Memory B cell (primary cell): ENCODE data around the gene ANKRD26.
"Not testable (repeated sequence)": the region's sequence is repeated elsewhere in the genome, so short reads cannot be mapped to it uniquely, and the experiment has no call there.

Experiments used
- ATAC-seq: fragments of 150-1000 bp; cut with Tn5 transposase; 2 replicates; pipeline ENCODE4 v1.10.0; 2021; ENCODE audit warnings: low read depth, mild to moderate bottlenecking, moderate library complexity
- DNase-seq, 2 donors: peaks; one replicate each; pipeline ENCODE4 v3.0.0; 2022; ENCODE audit warnings: low spot score in 2 of 2
- H3K27ac Mint-ChIP-seq: one replicate; pipeline ENCODE4 v1.8.0; 2022; ENCODE audit warnings: mild to moderate bottlenecking, moderate library complexity, mixed read lengths
- H3K27me3 Mint-ChIP-seq: one replicate; pipeline ENCODE4 v1.8.0; 2022; ENCODE audit warnings: mixed read lengths
- H3K36me3 Mint-ChIP-seq: one replicate; pipeline ENCODE4 v1.8.0; 2022; ENCODE audit warnings: mild to moderate bottlenecking, mixed read lengths
- H3K4me1 Mint-ChIP-seq: one replicate; pipeline ENCODE4 v1.8.0; 2022; ENCODE audit warnings: mixed read lengths
- H3K4me3 Mint-ChIP-seq: one replicate; pipeline ENCODE4 v1.8.0; 2022; ENCODE audit warnings: mild to moderate bottlenecking, moderate library complexity, mixed read lengths
- H3K9me3 Mint-ChIP-seq: one replicate; pipeline ENCODE4 v1.8.0; 2022; ENCODE audit warnings: mixed read lengths

Gene ANKRD26

GRCh38 chr10:27065084-27065483 lies 35.2 kb downstream of the ANKRD26 start:
- H3K9me3 Mint-ChIP-seq = peaks cover 4% of the 10 kb centered on the region
- no peaks in the 10 kb centered on the region for H3K27me3 Mint-ChIP-seq
- H3K4me3 Mint-ChIP-seq = no peak overlapping the region
- ATAC-seq (no peak), DNase-seq (no peak)
- H3K36me3 Mint-ChIP-seq = peaks cover 34% of the 10 kb centered on the region
- H3K4me1 Mint-ChIP-seq = peaks cover 4% of the 10 kb centered on the region
- no peak overlapping the region for H3K27ac Mint-ChIP-seq

- H3K4me3 Mint-ChIP-seq = no peak overlapping the region
- DNase-seq (no peak), ATAC-seq (no peak)
- no peaks in the 10 kb centered on the region for H3K9me3 Mint-ChIP-seq
- peaks cover 6% of the 10 kb centered on the region for H3K4me1 Mint-ChIP-seq
- H3K27me3 Mint-ChIP-seq = no peaks in the 10 kb centered on the region
- H3K36me3 Mint-ChIP-seq = peaks cover 3% of the 10 kb centered on the region
- H3K27ac Mint-ChIP-seq = no peak overlapping the region
Measured at GRCh38 chr10:27052656-27053055, 47.6 kb downstream of the ANKRD26 start.

- H3K27ac Mint-ChIP-seq, H3K4me3 Mint-ChIP-seq, H3K9me3 Mint-ChIP-seq, H3K27me3 Mint-ChIP-seq, DNase-seq, H3K4me1 Mint-ChIP-seq, ATAC-seq: not testable (repeated sequence)
- H3K36me3 Mint-ChIP-seq = peaks cover 25% of the 10 kb centered on the region
Measured at GRCh38 chr10:27045247-27045646, 55.0 kb downstream of the ANKRD26 start.

- no peak for ATAC-seq
Measured at GRCh38 chr10:27041196-27041595, 59.1 kb downstream of the ANKRD26 start.

GRCh38 chr10:27038168-27038567 lies 62.1 kb downstream of the ANKRD26 start:
- Mint-ChIP-seq H3K36me3 (peaks cover 37% of the 10 kb centered on the region), H3K4me3 (no peak overlapping the region), H3K9me3 (no peaks in the 10 kb centered on the region), H3K4me1 (no peaks in the 10 kb centered on the region), H3K27ac (no peak overlapping the region), H3K27me3 (no peaks in the 10 kb centered on the region)
- DNase-seq (no peak), ATAC-seq (no peak)

More at GRCh38 chr10:27041196-27041595, 59.1 kb downstream of the ANKRD26 start:
- no peaks in the 10 kb centered on the region for H3K4me1 Mint-ChIP-seq
- DNase-seq = no peak
- no peaks in the 10 kb centered on the region for H3K9me3 Mint-ChIP-seq
- no peaks in the 10 kb centered on the region for H3K27me3 Mint-ChIP-seq
- H3K27ac Mint-ChIP-seq = no peak overlapping the region
- no peak overlapping the region for H3K4me3 Mint-ChIP-seq
- peaks cover 33% of the 10 kb centered on the region for H3K36me3 Mint-ChIP-seq

- Mint-ChIP-seq H3K27ac (no peak overlapping the region), H3K4me3 (no peak overlapping the region)
- no peak for ATAC-seq
Measured at GRCh38 chr10:27035163-27035562, 65.1 kb downstream of the ANKRD26 start.

GRCh38 chr10:27030060-27030459 lies 70.2 kb downstream of the ANKRD26 start:
- no peak overlapping the region for H3K4me3 Mint-ChIP-seq
- H3K4me1 Mint-ChIP-seq = no peaks in the 10 kb centered on the region
- no peak for ATAC-seq
- no peaks in the 10 kb centered on the region for H3K27me3 Mint-ChIP-seq
- no peak overlapping the region for H3K27ac Mint-ChIP-seq
- DNase-seq = no peak
- H3K9me3 Mint-ChIP-seq = no peaks in the 10 kb centered on the region
- H3K36me3 Mint-ChIP-seq = peaks cover 21% of the 10 kb centered on the region

More at GRCh38 chr10:27035163-27035562, 65.1 kb downstream of the ANKRD26 start:
- H3K36me3 Mint-ChIP-seq = peaks cover 29% of the 10 kb centered on the region
- no peaks in the 10 kb centered on the region for H3K9me3 Mint-ChIP-seq
- no peaks in the 10 kb centered on the region for H3K27me3 Mint-ChIP-seq
- no peaks in the 10 kb centered on the region for H3K4me1 Mint-ChIP-seq
- DNase-seq = no peak

GRCh38 chr10:27022048-27022447 lies 78.2 kb downstream of the ANKRD26 start:
- Mint-ChIP-seq H3K27me3 (no peaks in the 10 kb centered on the region), H3K9me3 (no peaks in the 10 kb centered on the region), H3K27ac (no peak overlapping the region), H3K36me3 (peaks cover 21% of the 10 kb centered on the region), H3K4me3 (no peak overlapping the region), H3K4me1 (no peaks in the 10 kb centered on the region)
- DNase-seq = no peak
- no peak for ATAC-seq

- no peak overlapping the region for H3K27ac Mint-ChIP-seq
- no peak overlapping the region for H3K4me3 Mint-ChIP-seq
- peaks cover 16% of the 10 kb centered on the region for H3K36me3 Mint-ChIP-seq
- DNase-seq (no peak), ATAC-seq (no peak)
- no peaks in the 10 kb centered on the region for H3K27me3 Mint-ChIP-seq
- no peaks in the 10 kb centered on the region for H3K9me3 Mint-ChIP-seq
- no peaks in the 10 kb centered on the region for H3K4me1 Mint-ChIP-seq
Measured at GRCh38 chr10:27020243-27020642, 80.1 kb downstream of the ANKRD26 start.

GRCh38 chr10:27019827-27020226 lies 80.5 kb downstream of the ANKRD26 start:
- Mint-ChIP-seq H3K9me3 (no peaks in the 10 kb centered on the region), H3K4me1 (no peaks in the 10 kb centered on the region), H3K27me3 (no peaks in the 10 kb centered on the region), H3K36me3 (peaks cover 14% of the 10 kb centered on the region), H3K4me3 (no peak overlapping the region), H3K27ac (no peak overlapping the region)
- ATAC-seq = no peak
- DNase-seq = no peak

GRCh38 chr10:26997610-26998009 lies 102.7 kb downstream of the ANKRD26 start:
- peaks cover 14% of the 10 kb centered on the region for H3K36me3 Mint-ChIP-seq
- no peak for ATAC-seq
- DNase-seq = no peak
- peaks cover 3% of the 10 kb centered on the region for H3K9me3 Mint-ChIP-seq
- no peak overlapping the region for H3K27ac Mint-ChIP-seq
- H3K4me3 Mint-ChIP-seq = no peak overlapping the region
- no peaks in the 10 kb centered on the region for H3K27me3 Mint-ChIP-seq
- no peaks in the 10 kb centered on the region for H3K4me1 Mint-ChIP-seq

- no peaks in the 10 kb centered on the region for H3K4me1 Mint-ChIP-seq
- H3K36me3 Mint-ChIP-seq = peaks cover 5% of the 10 kb centered on the region
- no peaks in the 10 kb centered on the region for H3K9me3 Mint-ChIP-seq
- H3K27me3 Mint-ChIP-seq = no peaks in the 10 kb centered on the region
- no peak overlapping the region for H3K4me3 Mint-ChIP-seq
- no peak overlapping the region for H3K27ac Mint-ChIP-seq
- DNase-seq (no peak), ATAC-seq (no peak)
Measured at GRCh38 chr10:26994743-26995142, 105.6 kb downstream of the ANKRD26 start.

GRCh38 chr10:26987851-26988250 lies 112.4 kb downstream of the ANKRD26 start:
- no peaks in the 10 kb centered on the region for H3K27me3 Mint-ChIP-seq
- H3K4me3 Mint-ChIP-seq = no peak overlapping the region
- no peaks in the 10 kb centered on the region for H3K4me1 Mint-ChIP-seq
- H3K36me3 Mint-ChIP-seq = peaks cover 2% of the 10 kb centered on the region
- ATAC-seq (no peak), DNase-seq (no peak)
- no peaks in the 10 kb centered on the region for H3K9me3 Mint-ChIP-seq
- no peak overlapping the region for H3K27ac Mint-ChIP-seq

- ATAC-seq (no peak), DNase-seq (no peak)
- H3K4me3 Mint-ChIP-seq = no peak overlapping the region
- no peaks in the 10 kb centered on the region for H3K27me3 Mint-ChIP-seq
- no peaks in the 10 kb centered on the region for H3K4me1 Mint-ChIP-seq
- no peaks in the 10 kb centered on the region for H3K36me3 Mint-ChIP-seq
- H3K27ac Mint-ChIP-seq = no peak overlapping the region
- no peaks in the 10 kb centered on the region for H3K9me3 Mint-ChIP-seq
Measured at GRCh38 chr10:26983156-26983555, 117.1 kb downstream of the ANKRD26 start.

- no peak overlapping the region for H3K27ac Mint-ChIP-seq
- no peaks in the 10 kb centered on the region for H3K4me1 Mint-ChIP-seq
- no peak overlapping the region for H3K4me3 Mint-ChIP-seq
- ATAC-seq (no peak), DNase-seq (no peak)
- H3K36me3 Mint-ChIP-seq = no peaks in the 10 kb centered on the region
- no peaks in the 10 kb centered on the region for H3K9me3 Mint-ChIP-seq
- H3K27me3 Mint-ChIP-seq = no peaks in the 10 kb centered on the region
Measured at GRCh38 chr10:26982058-26982457, 118.2 kb downstream of the ANKRD26 start.
